GM19463 (cell line): Measurements from ENCODE around the gene LINGO1.

Experiments used
- ATAC-seq: cut with Tn5 transposase; IDR thresholded peaks from one replicate; pipeline ENCODE4 v1.9.1; 2021; ENCODE audit warnings: mild to moderate bottlenecking, moderate library complexity; ENCODE audit not compliant: unreplicated experiment

LINGO1 gene

DNA sequence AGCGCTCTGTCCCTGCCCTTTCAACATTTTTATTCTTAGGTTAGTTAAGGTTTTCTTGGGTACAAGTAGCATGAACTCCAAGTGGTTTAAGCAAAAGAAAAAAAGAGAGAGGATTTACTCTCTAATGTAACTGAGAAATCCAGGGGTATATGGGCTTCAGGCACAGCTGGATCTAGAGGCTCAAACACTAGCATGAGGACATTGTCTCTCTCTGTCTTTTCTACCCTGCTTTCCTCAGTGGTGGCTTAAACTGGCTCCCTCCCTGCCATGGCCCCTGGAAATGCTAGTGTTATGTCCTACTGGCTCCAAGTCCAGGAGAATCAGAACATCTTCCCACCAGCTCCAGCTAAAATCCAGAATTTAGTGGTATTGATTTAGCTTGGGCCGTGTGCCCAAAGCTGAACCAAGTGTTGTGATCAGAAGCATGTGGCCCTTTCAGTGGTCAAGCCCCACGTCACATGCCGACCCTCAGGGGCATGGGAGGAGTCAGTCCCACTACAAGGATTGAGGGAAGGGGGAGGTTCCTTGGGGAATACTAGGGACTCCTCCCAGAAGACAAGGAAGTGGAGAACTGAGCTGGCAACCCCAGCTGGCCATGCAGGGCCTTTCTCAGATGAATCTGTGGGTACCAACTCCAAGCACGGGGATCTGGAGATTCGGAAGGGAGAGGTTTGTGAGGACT lies 58.0 kb downstream of the LINGO1 start:
- no peak for ATAC-seq

DNA sequence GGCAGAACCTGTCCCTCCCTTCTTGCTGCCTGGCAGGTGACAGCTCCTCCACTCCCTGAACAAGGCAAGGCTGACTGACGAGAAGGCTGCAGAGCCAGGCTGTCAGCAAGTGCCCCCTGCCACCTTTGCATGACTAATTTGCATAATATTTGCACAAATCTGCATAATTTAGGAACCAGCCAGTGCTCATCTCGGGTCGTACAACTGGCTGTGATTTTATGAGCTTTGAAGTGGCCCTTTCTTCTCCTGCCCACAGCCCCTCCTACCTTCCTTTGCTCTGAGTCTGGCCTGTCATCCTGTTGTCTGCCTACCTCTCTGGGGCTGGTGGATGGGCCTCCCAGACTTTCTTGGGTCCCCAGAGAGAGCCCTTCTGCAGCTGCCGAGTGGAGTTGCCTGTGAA lies 58.9 kb downstream of the LINGO1 start:
- no peak for ATAC-seq

DNA sequence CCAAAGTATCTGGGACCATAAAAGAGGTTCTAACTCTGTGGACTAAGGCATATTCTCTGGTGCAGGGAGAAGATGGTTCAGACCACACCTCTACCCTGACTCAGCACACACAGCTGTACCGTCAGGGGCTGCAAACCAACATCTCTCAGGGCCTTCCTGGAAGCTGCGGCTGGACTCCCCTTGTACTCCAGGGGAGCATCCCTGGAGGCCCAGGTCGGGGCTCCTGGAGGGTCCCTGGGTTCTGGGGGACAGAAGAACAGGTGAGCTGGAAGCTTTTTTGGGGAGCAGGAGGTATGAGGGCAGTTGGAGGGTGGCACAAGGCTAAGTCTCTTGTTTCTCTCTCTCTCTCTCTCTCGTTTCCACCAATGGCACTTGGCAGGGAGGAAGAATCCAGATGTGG lies 60.5 kb downstream of the LINGO1 start:
- no peak for ATAC-seq

- no peak for ATAC-seq
These were observed 61.0 kb downstream of the LINGO1 start for GRCh38 chr15:77571741-77572140.

DNA sequence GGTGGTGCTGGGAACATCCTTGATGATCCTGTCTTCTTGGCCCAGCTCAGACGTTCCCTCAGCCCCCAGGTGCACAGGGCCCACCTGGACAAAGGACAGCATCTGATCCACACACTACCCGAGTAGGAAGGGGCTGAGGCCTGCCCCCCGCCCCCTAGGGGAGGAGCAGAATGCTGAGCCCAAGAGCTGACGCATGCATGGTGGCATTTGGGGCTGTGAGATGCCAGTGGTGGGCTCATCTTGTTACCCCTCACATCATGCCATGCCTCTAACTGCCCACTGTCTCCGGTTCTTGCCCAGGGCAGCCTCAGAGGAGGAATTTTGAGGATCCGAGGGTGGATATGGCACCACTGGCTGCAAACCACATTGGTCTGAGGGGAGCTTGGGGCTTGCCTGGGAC lies 61.5 kb downstream of the LINGO1 start:
- ATAC-seq = no peak

GRCh38 chr15:77569729-77570125 lies 63.0 kb downstream of the LINGO1 start:
- no peak for ATAC-seq

- ATAC-seq = no peak
These were observed 63.6 kb downstream of the LINGO1 start for GRCh38 chr15:77568973-77569728.

DNA sequence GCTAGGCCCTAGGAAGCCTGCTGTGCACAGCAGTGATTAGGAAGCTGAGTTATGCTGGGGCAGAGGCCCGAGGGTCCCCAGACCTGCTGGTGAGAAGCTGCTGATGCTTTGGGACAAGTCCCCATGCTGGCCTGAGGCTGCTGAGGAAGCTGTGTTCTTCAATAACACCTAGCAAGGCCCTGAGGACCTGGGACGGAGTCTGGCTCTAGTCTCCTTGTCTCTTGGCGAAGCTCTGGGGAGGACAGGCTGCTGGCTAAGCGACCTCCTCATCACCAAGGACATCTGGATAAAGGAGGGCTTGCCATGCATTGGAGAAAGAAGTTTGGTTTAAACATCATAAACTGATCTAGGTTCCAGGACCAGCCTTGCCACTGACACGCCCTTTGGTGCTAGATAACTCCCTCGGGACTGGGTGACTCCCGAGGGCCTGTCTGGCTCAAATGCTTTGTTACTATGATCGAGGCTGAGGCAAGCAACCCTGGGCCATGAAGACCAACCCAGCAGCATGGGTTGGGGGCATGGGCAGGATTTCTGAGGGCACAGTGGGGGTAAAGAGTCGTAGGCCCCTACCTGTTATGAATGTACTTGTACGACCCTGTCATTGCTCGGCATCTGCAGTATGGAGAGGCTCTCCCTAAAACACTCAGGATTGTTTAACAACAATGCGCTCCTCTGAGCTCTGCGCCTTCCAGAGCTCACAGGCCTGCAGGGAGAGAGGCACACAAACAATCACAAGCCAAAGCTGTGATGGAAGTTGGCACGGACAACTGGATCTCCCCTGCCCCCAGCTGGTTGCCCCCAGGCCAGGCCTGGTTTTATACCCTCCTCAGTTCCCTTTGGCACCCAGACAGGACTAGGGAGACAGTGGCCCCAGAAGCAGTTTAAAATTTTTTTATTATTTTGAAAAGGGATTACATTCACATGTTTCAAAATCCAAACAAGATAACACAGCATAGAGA lies 64.4 kb downstream of the LINGO1 start:
- no peak for ATAC-seq

DNA sequence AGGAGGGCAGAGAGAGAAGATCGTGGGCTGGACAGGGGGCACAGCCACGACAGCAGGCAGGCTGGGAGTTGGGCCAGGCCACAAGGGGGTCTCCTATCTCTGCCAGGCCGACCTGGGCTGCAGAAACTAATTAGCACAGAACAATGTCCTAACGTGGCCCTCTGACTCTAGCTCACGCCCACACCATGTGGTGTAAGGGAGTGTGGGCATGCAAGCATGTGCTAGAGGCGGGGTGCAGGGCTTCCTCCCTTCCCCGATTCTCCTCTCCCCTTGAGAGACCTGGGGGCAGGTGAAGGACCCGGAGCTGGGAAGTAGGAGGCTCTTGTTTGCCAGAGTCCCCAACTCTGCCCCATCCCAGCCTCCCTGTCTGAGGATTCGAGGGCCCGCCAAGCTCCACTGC lies 65.5 kb downstream of the LINGO1 start:
- ATAC-seq = no peak

DNA sequence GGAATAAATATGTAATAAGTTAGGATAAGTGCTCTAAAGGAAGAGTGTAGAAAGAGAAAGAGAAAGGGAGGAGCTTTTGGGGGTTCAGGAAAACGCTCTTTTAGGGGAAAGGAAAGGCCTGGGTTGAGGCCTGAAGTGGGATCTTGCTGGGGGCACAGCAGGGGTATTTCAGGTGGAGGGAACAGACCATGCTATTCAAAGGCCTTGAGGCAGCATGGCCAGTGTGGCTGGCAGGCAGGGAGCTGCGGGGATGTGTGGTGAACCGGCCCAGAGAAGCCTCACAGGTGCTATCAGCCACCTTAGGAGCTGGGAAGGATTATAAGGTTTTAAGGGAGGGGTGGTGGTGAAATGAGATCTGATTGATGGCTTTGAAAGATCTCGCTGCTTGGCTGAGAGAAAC lies 66.6 kb downstream of the LINGO1 start:
- ATAC-seq = no peak

DNA sequence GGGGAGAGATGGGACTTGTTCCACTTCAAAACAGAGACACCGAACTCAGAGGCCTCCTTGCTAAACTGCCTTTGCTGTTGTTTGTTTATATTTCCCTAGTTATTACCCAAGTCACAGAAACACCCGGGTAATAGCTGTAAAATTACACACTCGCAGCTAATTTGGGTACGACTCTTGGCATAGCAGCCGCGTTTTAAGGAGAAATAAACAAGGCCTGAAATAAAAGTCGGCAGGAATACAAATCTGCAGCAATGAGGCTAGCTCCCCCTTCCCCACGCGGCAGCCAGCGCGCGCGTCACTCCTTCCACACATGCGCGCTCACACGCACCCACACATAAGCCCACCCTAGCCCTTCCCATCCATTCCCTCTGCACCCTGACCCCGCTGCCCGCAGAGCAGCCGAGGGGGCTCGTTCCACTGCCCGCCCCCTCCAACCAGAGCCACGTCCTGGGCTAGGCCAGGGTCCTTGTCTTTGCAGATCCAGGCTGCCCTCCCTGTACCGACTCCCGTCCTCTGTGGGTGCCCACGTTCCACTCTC lies 67.3 kb downstream of the LINGO1 start:
- ATAC-seq = no peak

GRCh38 chr15:77564938-77565337 lies 67.8 kb downstream of the LINGO1 start:
- ATAC-seq = no peak

DNA sequence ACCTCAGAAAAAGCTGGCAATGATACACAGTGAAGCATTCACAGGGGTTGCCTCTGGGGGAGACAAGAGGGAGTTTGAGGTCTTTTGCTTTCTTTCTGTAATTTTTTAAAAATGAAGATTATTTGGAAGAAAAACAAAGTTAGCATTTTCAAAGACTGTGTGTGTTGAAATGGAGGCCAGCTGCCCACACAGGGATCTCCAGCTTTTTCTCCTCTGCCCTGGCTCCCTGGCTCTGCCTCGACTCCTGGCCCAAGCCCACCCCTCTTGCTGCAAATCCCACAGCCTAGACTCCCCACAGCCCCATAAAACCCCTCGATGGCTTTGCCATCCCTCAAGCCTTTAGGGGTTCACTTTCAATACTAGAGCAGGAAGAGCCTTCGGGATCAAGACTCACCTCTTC lies 68.4 kb downstream of the LINGO1 start:
- ATAC-seq = no peak

DNA sequence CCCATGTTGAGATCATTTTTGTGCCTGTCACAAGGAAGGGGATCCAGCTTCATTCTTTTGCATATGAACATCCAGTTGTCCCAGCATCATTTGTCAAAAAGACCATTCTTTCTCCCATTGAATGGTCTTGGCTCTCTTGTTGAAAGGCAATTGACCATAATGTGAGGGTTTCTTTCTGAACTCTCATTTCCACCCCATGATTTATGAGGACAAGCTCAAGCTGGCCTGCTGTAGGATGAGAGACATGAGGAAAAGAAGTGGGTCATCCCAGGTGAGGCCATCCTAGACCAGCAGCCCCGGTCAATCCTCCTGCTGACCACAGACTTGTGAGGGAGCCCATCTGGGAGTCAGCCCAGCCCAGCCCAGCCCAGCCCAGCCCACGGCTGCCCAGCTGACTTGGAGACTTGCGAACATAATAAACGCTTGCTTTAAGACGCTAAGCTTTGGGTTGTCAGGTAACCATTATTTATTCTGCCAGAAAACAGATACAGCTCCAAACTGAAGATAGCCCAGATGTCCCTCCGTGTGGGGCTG lies 69.0 kb downstream of the LINGO1 start:
- no peak for ATAC-seq
